GM18909 (cell line): ENCODE data around the gene RCBTB2.

Experiments
- ATAC-seq: cut with Tn5 transposase; IDR thresholded peaks from one replicate; pipeline ENCODE4 v1.9.1; 2021; ENCODE audit warnings: mild to moderate bottlenecking; ENCODE audit not compliant: unreplicated experiment, poor library complexity

RCBTB2 gene

GRCh38 chr13:48533961-48534600, 1.2 kb upstream of the RCBTB2 start:
- ATAC-seq, result no peak

- no peak for ATAC-seq
Observed at GRCh38 chr13:48532256-48532505, 699 bp downstream of the RCBTB2 start.

GRCh38 chr13:48531416-48532255, 1.2 kb downstream of the RCBTB2 start:
- ATAC-seq, result no peak

- ATAC-seq, result no peak
Observed at GRCh38 chr13:48530833-48531232, 2.0 kb downstream of the RCBTB2 start.

GRCh38 chr13:48528720-48529119, 4.2 kb downstream of the RCBTB2 start:
- ATAC-seq, result no peak

- ATAC-seq, result no peak
Observed at GRCh38 chr13:48527955-48528354, 4.9 kb downstream of the RCBTB2 start.

- ATAC-seq, result no peak
Observed at GRCh38 chr13:48526286-48526685, 6.6 kb downstream of the RCBTB2 start.

- no peak for ATAC-seq
Observed at GRCh38 chr13:48518083-48518482, 14.8 kb downstream of the RCBTB2 start.

- ATAC-seq, result no peak
Observed at GRCh38 chr13:48515732-48516131, 17.1 kb downstream of the RCBTB2 start.

- no peak for ATAC-seq
Observed at GRCh38 chr13:48514793-48515192, 18.1 kb downstream of the RCBTB2 start.

- ATAC-seq, result no peak
Observed at GRCh38 chr13:48511621-48512230, 21.2 kb downstream of the RCBTB2 start.

GRCh38 chr13:48510698-48511097, 22.2 kb downstream of the RCBTB2 start:
- no peak for ATAC-seq

- no peak for ATAC-seq
Observed at GRCh38 chr13:48508011-48508410, 24.9 kb downstream of the RCBTB2 start.

- no peak for ATAC-seq
Observed at GRCh38 chr13:48507021-48507420, 25.9 kb downstream of the RCBTB2 start.

GRCh38 chr13:48506092-48506701, 26.7 kb downstream of the RCBTB2 start:
- peak; percentile 32 for ATAC-seq

- peak; percentile 73 for ATAC-seq
Observed at GRCh38 chr13:48505597-48506091, 27.2 kb downstream of the RCBTB2 start.

GRCh38 chr13:48505012-48505411, 27.9 kb downstream of the RCBTB2 start:
- no peak for ATAC-seq

GRCh38 chr13:48504606-48505005, 28.3 kb downstream of the RCBTB2 start:
- ATAC-seq, result no peak

- no peak for ATAC-seq
Observed at GRCh38 chr13:48502601-48503319, 30.1 kb downstream of the RCBTB2 start.

- peak; percentile 28 for ATAC-seq
Observed at GRCh38 chr13:48501705-48502104, 31.2 kb downstream of the RCBTB2 start.
